ENCODE measurements around the gene SFI1. TPM values are rescaled to one million over a fixed set of nuclear protein-coding genes. Genes with fewer than 3 reads are reported as not detected.
A peak's percentile ranks its signal among the peaks of the same experiment; 100 is the strongest.

The SFI1 gene
- total and polyA plus RNA-seq, 2 of the 4 experiments (the other 2 are of a cell fraction), result 9.9 to 12.0 TPM

DNA sequence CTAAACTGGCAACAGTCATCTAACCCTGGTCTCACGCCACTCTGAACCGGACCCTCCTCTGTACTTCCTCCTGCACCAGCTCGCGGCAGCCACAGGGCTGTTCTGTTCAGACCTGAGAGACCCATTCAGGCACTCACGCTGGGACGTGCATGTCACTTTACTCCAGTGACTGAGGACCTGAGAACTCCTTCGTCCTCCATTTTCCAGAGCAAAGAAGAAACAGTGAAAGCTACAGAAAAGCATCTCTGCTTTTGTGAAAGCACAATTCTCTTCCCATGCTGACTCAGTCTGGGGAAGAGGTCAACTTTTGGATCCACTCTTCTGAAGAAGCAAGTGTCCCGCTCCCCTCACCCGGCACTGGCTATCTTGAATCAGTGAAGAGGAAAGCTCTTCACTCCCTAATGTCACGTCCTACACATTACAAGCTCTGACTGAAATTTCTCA, 141.1 kb downstream of the SFI1 start:
- H3K4me2 ChIP-seq (ENCODE audit: low read depth, low read length), result no peak overlapping the region
- H3K9ac ChIP-seq (ENCODE audit: low read depth, low read length), result no peak overlapping the region
- H3K36me3 ChIP-seq (ENCODE audit: control insufficient read depth, insufficient read depth, low read length), result peaks cover 3% of the 10 kb centered on the region
- H3K27me3 ChIP-seq (ENCODE audit: control insufficient read depth, insufficient read depth, low read length), result no peaks in the 10 kb centered on the region
- no peak for ATAC-seq (ENCODE audit: low read depth)
- peak overlapping the region; percentile 44 for H3K14ac ChIP-seq (replicated peaks; ENCODE audit: low read depth, low read length)
- peak overlapping the region; percentile 34; the same call in 1 of the 2 replicates for H4K91ac ChIP-seq (ENCODE audit: insufficient read depth, low read depth, low read length)
- no peak for DNase-seq
- ChIA-PET CTCF (interaction anchor here (1.0 to 1.3 kb wide), 2 partner anchors 44 to 81 kb away, joined by 3 to 5 read pairs; no protein-coding TSS in a partner anchor), POLR2A (ENCODE audit: unreplicated experiment) (no interaction called here)
- intact Hi-C loops (cut with micrococcal nuclease), result no loop called here
- peak overlapping the region; percentile 2; the same call in 1 of the 2 replicates for H3K4ac ChIP-seq (ENCODE audit: low read depth, low read length)
- peak overlapping the region; percentile 12; the same call in 1 of the 2 replicates for H2BK20ac ChIP-seq (ENCODE audit: low read depth, low read length)
- peak overlapping the region; percentile 62; the same call in 1 of the 2 replicates for H4K5ac ChIP-seq (ENCODE audit: low read depth, low read length)
- H2AFZ ChIP-seq (replicated peaks; ENCODE audit: low read length, poor library complexity), result no peak overlapping the region
- no peaks in the 10 kb centered on the region for H3K9me3 ChIP-seq (ENCODE audit: control insufficient read depth, insufficient read depth, low read length)
- H3K23ac ChIP-seq (ENCODE audit: low read depth, low read length), result peak overlapping the region; percentile 48; the same call in 1 of the 2 replicates
- dilution Hi-C loops (cut with HindIII; ENCODE audit: low sequenced_read_pairs, unreplicated experiment), result no loop called here
- 0 out of 2 replicates have a peak overlapping the region, but pooled peaks have one; percentile 50 for H2BK120ac ChIP-seq (ENCODE audit: low read depth, low read length)
- BruUV-seq (replicated peaks), result no TSS peak
- peaks cover 24 to 86% of the 10 kb centered on the region in 2 experiments for H3K79me1 ChIP-seq (ENCODE audit: low read depth in 1 of 2, low read length in 2 of 2)
- peak overlapping the region; percentile 18 to 80; a peak in 3 of 4 replicates for H4K8ac ChIP-seq (ENCODE audit: low read depth in 2 of 2, low read length in 2 of 2)
- H3K4me1 ChIP-seq (ENCODE audit: control insufficient read depth, insufficient read depth, low read length), result peaks cover 8% of the 10 kb centered on the region
- H3K18ac ChIP-seq (ENCODE audit: low read depth, low read length), result no peak overlapping the region
- H4K20me1 ChIP-seq (ENCODE audit: insufficient read depth, low read length), result peaks cover 31% of the 10 kb centered on the region
- no peak overlapping the region for H3K27ac ChIP-seq (ENCODE audit: insufficient read depth, low read length)
- no peak overlapping the region for H3K4me3 ChIP-seq (ENCODE audit: insufficient read depth, low read depth, low read length)
- no peak overlapping the region for H3K56ac ChIP-seq (ENCODE audit: extremely low read depth, insufficient read depth, low read length)
- peak overlapping the region; percentile 31 for H2BK5ac ChIP-seq (ENCODE audit: low read depth, low read length, poor library complexity, severe bottlenecking)
- WGBS, 2 experiments (ENCODE audit: extremely low coverage in 2 of 2, insufficient read length in 1 of 2), result 58% methylated on average over 3 of the region's 10 CpGs; no CpG with 5 or more reads in 1 of the 2 experiments
- H2AK5ac ChIP-seq (ENCODE audit: low read depth, low read length), result peak overlapping the region; percentile 63
- no peak for TF ChIP-seq POLR2A (IDR thresholded peaks at IDR 0.05; ENCODE audit: low read depth, low read length)
- no peak for TF ChIP-seq RCOR1 (IDR thresholded peaks at IDR 0.05; ENCODE audit: insufficient replicate concordance, low read length)
- TF ChIP-seq, protein P1, sequence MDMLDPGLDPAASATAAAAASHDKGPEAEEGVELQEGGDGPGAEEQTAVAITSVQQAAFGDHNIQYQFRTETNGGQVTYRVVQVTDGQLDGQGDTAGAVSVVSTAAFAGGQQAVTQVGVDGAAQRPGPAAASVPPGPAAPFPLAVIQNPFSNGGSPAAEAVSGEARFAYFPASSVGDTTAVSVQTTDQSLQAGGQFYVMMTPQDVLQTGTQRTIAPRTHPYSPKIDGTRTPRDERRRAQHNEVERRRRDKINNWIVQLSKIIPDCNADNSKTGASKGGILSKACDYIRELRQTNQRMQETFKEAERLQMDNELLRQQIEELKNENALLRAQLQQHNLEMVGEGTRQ (IDR thresholded peaks at IDR 0.05; ENCODE audit: low read depth, low read length), result no peak
- no peak for TF ChIP-seq CEBPB (IDR thresholded peaks at IDR 0.05; ENCODE audit: low read depth, low read length)
- TF ChIP-seq, protein P2, sequence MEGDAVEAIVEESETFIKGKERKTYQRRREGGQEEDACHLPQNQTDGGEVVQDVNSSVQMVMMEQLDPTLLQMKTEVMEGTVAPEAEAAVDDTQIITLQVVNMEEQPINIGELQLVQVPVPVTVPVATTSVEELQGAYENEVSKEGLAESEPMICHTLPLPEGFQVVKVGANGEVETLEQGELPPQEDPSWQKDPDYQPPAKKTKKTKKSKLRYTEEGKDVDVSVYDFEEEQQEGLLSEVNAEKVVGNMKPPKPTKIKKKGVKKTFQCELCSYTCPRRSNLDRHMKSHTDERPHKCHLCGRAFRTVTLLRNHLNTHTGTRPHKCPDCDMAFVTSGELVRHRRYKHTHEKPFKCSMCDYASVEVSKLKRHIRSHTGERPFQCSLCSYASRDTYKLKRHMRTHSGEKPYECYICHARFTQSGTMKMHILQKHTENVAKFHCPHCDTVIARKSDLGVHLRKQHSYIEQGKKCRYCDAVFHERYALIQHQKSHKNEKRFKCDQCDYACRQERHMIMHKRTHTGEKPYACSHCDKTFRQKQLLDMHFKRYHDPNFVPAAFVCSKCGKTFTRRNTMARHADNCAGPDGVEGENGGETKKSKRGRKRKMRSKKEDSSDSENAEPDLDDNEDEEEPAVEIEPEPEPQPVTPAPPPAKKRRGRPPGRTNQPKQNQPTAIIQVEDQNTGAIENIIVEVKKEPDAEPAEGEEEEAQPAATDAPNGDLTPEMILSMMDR (conservative IDR thresholded peaks at IDR 0.05; ENCODE audit: low read depth, low read length), result no peak
- TF ChIP-seq RFX5 (IDR thresholded peaks at IDR 0.05; ENCODE audit: low read depth, low read length), result no peak
- TF ChIP-seq NFE2L2 (IDR thresholded peaks at IDR 0.05; ENCODE audit: low read depth, low read length), result no peak
- TF ChIP-seq, protein P3, sequence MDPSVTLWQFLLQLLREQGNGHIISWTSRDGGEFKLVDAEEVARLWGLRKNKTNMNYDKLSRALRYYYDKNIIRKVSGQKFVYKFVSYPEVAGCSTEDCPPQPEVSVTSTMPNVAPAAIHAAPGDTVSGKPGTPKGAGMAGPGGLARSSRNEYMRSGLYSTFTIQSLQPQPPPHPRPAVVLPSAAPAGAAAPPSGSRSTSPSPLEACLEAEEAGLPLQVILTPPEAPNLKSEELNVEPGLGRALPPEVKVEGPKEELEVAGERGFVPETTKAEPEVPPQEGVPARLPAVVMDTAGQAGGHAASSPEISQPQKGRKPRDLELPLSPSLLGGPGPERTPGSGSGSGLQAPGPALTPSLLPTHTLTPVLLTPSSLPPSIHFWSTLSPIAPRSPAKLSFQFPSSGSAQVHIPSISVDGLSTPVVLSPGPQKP (IDR thresholded peaks at IDR 0.05; ENCODE audit: borderline replicate concordance, low read depth, low read length), result no peak
- TF ChIP-seq MAFK (IDR thresholded peaks at IDR 0.05; ENCODE audit: low read depth, low read length), result no peak
- TF ChIP-seq BHLHE40 (IDR thresholded peaks at IDR 0.05; ENCODE audit: low read depth, low read length), result no peak
- TF ChIP-seq CHD1 (IDR thresholded peaks at IDR 0.05; ENCODE audit: low read depth, low read length), result no peak
- TF ChIP-seq RAD21 (IDR thresholded peaks at IDR 0.05; ENCODE audit: low read length), result no peak
- H2AK9ac ChIP-seq (replicated peaks; ENCODE audit: low read depth, low read length, poor library complexity), result peak overlapping the region; percentile 11
- in situ Hi-C loops (cut with MboI; ENCODE audit: low sequenced_read_pairs), result no loop called here
- no peak overlapping the region for H2BK15ac ChIP-seq (ENCODE audit: low read depth, low read length)
- peaks cover 17% of the 10 kb centered on the region for H3K9me1 ChIP-seq (ENCODE audit: insufficient read depth, low read length)

Measured in IMR-90 (cell line).